ENCODE results near the gene NDOR1.
"Not testable (repeated sequence)": the region's sequence is repeated elsewhere in the genome, so short reads cannot be mapped to it uniquely, and the experiment has no call there.

Gene NDOR1

GRCh38 chr9:137234055-137234697 is 28.7 kb downstream of the NDOR1 start:
- no peak overlapping the region for H3K9ac ChIP-seq (ENCODE audit: low read length)
- peaks cover 5% of the 10 kb centered on the region for H3K36me3 ChIP-seq (ENCODE audit: insufficient read depth, low read length)
- H3K4me3 ChIP-seq (ENCODE audit: low read depth in 1 of 2, low read length in 2 of 2): no peak overlapping the region
- no peaks in the 10 kb centered on the region for H3K9me3 ChIP-seq (ENCODE audit: low read length)
- H3K27me3 ChIP-seq (ENCODE audit: control insufficient read depth in 1 of 2, insufficient read depth in 2 of 2, low read length in 2 of 2): peaks cover 4 to 52% of the 10 kb centered on the region in 2 donors
- peaks cover 35% of the 10 kb centered on the region for H3K4me1 ChIP-seq (ENCODE audit: insufficient read depth, low read length)
- H3K27ac ChIP-seq (ENCODE audit: low read depth, low read length): no peak overlapping the region

- Histone ChIP-seq H3K36me3 (ENCODE audit: insufficient read depth, low read length) (peaks cover 5% of the 10 kb centered on the region), H3K4me3 (ENCODE audit: low read depth in 1 of 2, low read length in 2 of 2) (no peak overlapping the region), H3K27me3 (ENCODE audit: control insufficient read depth in 1 of 2, insufficient read depth in 2 of 2, low read length in 2 of 2) (peaks cover 4 to 45% of the 10 kb centered on the region in 2 donors), H3K9ac (ENCODE audit: low read length) (no peak overlapping the region), H3K9me3 (ENCODE audit: low read length) (no peaks in the 10 kb centered on the region), H3K4me1 (ENCODE audit: insufficient read depth, low read length) (peaks cover 36% of the 10 kb centered on the region), H3K27ac (ENCODE audit: low read depth, low read length) (no peak overlapping the region)
Observed at GRCh38 chr9:137234758-137235423, 29.4 kb downstream of the NDOR1 start.

GRCh38 chr9:137235424-137236237 is 30.1 kb downstream of the NDOR1 start:
- Histone ChIP-seq H3K4me1 (ENCODE audit: insufficient read depth, low read length) (peaks cover 36% of the 10 kb centered on the region), H3K4me3 (ENCODE audit: low read depth in 1 of 2, low read length in 2 of 2) (peak overlapping the region; percentile 16 to 55), H3K9me3 (ENCODE audit: low read length) (no peaks in the 10 kb centered on the region), H3K9ac (ENCODE audit: low read length) (no peak overlapping the region), H3K27me3 (ENCODE audit: control insufficient read depth in 1 of 2, insufficient read depth in 2 of 2, low read length in 2 of 2) (peaks cover 2 to 37% of the 10 kb centered on the region in 2 donors), H3K27ac (ENCODE audit: low read depth, low read length) (no peak overlapping the region), H3K36me3 (ENCODE audit: insufficient read depth, low read length) (peaks cover 5% of the 10 kb centered on the region)

GRCh38 chr9:137236238-137236935 is 30.9 kb downstream of the NDOR1 start:
- Histone ChIP-seq H3K27me3 (ENCODE audit: control insufficient read depth in 1 of 2, insufficient read depth in 2 of 2, low read length in 2 of 2) (peaks cover 0 to 30% of the 10 kb centered on the region in 2 donors), H3K27ac (ENCODE audit: low read depth, low read length) (no peak overlapping the region), H3K4me3 (ENCODE audit: low read depth in 1 of 2, low read length in 2 of 2) (peak overlapping the region; percentile 16 to 55), H3K36me3 (ENCODE audit: insufficient read depth, low read length) (peaks cover 5% of the 10 kb centered on the region), H3K9ac (ENCODE audit: low read length) (no peak overlapping the region), H3K4me1 (ENCODE audit: insufficient read depth, low read length) (peaks cover 36% of the 10 kb centered on the region), H3K9me3 (ENCODE audit: low read length) (no peaks in the 10 kb centered on the region)

- Histone ChIP-seq H3K9ac (ENCODE audit: low read length) (no peak overlapping the region), H3K4me1 (ENCODE audit: insufficient read depth, low read length) (peaks cover 36% of the 10 kb centered on the region), H3K27ac (ENCODE audit: low read depth, low read length) (no peak overlapping the region), H3K9me3 (ENCODE audit: low read length) (no peaks in the 10 kb centered on the region), H3K27me3 (ENCODE audit: control insufficient read depth in 1 of 2, insufficient read depth in 2 of 2, low read length in 2 of 2) (peaks cover 0 to 24% of the 10 kb centered on the region in 2 donors), H3K36me3 (ENCODE audit: insufficient read depth, low read length) (peaks cover 5% of the 10 kb centered on the region), H3K4me3 (ENCODE audit: low read depth in 1 of 2, low read length in 2 of 2) (no peak overlapping the region)
Observed at GRCh38 chr9:137236936-137237421, 31.5 kb downstream of the NDOR1 start.

GRCh38 chr9:137237759-137238726 is 32.5 kb downstream of the NDOR1 start:
- no peak overlapping the region for H3K27ac ChIP-seq (ENCODE audit: low read depth, low read length)
- no peaks in the 10 kb centered on the region for H3K9me3 ChIP-seq (ENCODE audit: low read length)
- H3K9ac ChIP-seq (ENCODE audit: low read length): no peak overlapping the region
- H3K27me3 ChIP-seq (ENCODE audit: control insufficient read depth in 1 of 2, insufficient read depth in 2 of 2, low read length in 2 of 2): peaks cover 0 to 15% of the 10 kb centered on the region in 2 donors
- H3K36me3 ChIP-seq (ENCODE audit: insufficient read depth, low read length): peaks cover 14% of the 10 kb centered on the region
- no peak overlapping the region for H3K4me3 ChIP-seq (ENCODE audit: low read depth in 1 of 2, low read length in 2 of 2)
- H3K4me1 ChIP-seq (ENCODE audit: insufficient read depth, low read length): peaks cover 47% of the 10 kb centered on the region

GRCh38 chr9:137239541-137240200 is 34.2 kb downstream of the NDOR1 start:
- Histone ChIP-seq H3K27ac (ENCODE audit: low read depth, low read length) (peak overlapping the region; percentile 97), H3K4me3 (ENCODE audit: low read depth in 1 of 2, low read length in 2 of 2) (peak overlapping the region; percentile 49 to 93)

GRCh38 chr9:137240318-137240840 is 34.9 kb downstream of the NDOR1 start:
- no peak overlapping the region for H3K9ac ChIP-seq (ENCODE audit: low read length)
- peaks cover 0 to 7% of the 10 kb centered on the region in 2 donors for H3K27me3 ChIP-seq (ENCODE audit: control insufficient read depth in 1 of 2, insufficient read depth in 2 of 2, low read length in 2 of 2)
- peaks cover 54% of the 10 kb centered on the region for H3K4me1 ChIP-seq (ENCODE audit: insufficient read depth, low read length)
- peak overlapping the region; percentile 49 to 93 for H3K4me3 ChIP-seq (ENCODE audit: low read depth in 1 of 2, low read length in 2 of 2)
- H3K36me3 ChIP-seq (ENCODE audit: insufficient read depth, low read length): peaks cover 24% of the 10 kb centered on the region
- H3K9me3 ChIP-seq (ENCODE audit: low read length): no peaks in the 10 kb centered on the region
- H3K27ac ChIP-seq (ENCODE audit: low read depth, low read length): peak overlapping the region; percentile 97

More at GRCh38 chr9:137239541-137240200, 34.2 kb downstream of the NDOR1 start:
- peaks cover 0 to 10% of the 10 kb centered on the region in 2 donors for H3K27me3 ChIP-seq (ENCODE audit: control insufficient read depth in 1 of 2, insufficient read depth in 2 of 2, low read length in 2 of 2)
- peaks cover 24% of the 10 kb centered on the region for H3K36me3 ChIP-seq (ENCODE audit: insufficient read depth, low read length)
- peaks cover 55% of the 10 kb centered on the region for H3K4me1 ChIP-seq (ENCODE audit: insufficient read depth, low read length)
- not testable (repeated sequence) for H3K9ac ChIP-seq (ENCODE audit: low read length); H3K9me3 ChIP-seq (ENCODE audit: low read length)

- Histone ChIP-seq H3K36me3 (ENCODE audit: insufficient read depth, low read length) (peaks cover 24% of the 10 kb centered on the region), H3K4me1 (ENCODE audit: insufficient read depth, low read length) (peaks cover 48% of the 10 kb centered on the region), H3K27me3 (ENCODE audit: control insufficient read depth in 1 of 2, insufficient read depth in 2 of 2, low read length in 2 of 2) (peaks cover 0 to under 1% of the 10 kb centered on the region in 2 donors), H3K9me3 (ENCODE audit: low read length) (no peaks in the 10 kb centered on the region), H3K4me3 (ENCODE audit: low read depth in 1 of 2, low read length in 2 of 2) (peak within 1 kb of the TSS; percentile 60 to 93), H3K27ac (ENCODE audit: low read depth, low read length) (peak within 1 kb of the TSS; percentile 97), H3K9ac (ENCODE audit: low read length) (peak within 1 kb of the TSS; percentile 64)
Observed at GRCh38 chr9:137240841-137241489, 35.5 kb downstream of the NDOR1 start, which contains the start of gene TUBB4B. TSS of gene TUBB4B (plus strand) at chr9:137241287. CDS start at chr9:137241361, 74 bp downstream.

Data from muscle layer of colon (tissue), 2 donors.